ENCODE data around the gene FAM193A. TPM values are rescaled to one million over a fixed set of nuclear protein-coding genes. Genes with fewer than 3 reads are reported as not detected.
A peak's percentile ranks its signal among the peaks of the same experiment; 100 is the strongest.

The FAM193A gene
- total and polyA plus RNA-seq, 11 donors, result 9.7 to 21.0 (median 16.3) TPM

DNA sequence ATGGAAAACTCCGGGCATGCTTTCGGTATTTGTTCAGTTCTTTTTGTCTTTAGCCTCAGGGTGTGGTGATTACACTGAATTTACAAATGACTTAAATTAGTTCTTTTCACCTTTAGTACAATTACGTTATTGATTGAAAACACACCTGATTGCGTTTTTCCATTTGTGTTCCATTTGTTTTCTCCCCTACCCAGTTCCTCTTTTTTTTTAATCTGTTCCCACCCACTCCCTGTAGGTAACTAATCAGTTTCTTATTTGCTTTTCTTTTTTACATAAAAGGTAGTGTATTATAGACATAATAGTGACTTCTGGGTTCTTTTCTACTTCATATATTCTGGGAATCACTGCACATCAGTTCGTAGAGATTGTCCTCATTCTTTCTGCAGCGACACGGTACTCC is 166.3 kb downstream of the FAM193A start:
- DNase-seq (no peak), ATAC-seq (no peak)
- no peak overlapping the region for H3K4me3 ChIP-seq
- no peaks in the 10 kb centered on the region for H3K9me3 ChIP-seq
- no peak overlapping the region for H3K27ac ChIP-seq
- 83 to 96% (median 89%) methylated on average over 7 of the region's 7 CpGs for WGBS, 4 donors
- H3K36me3 ChIP-seq, result peaks cover 2 to 98% (median 90%) of the 10 kb centered on the region in 9 donors
- no peaks in the 10 kb centered on the region for H3K27me3 ChIP-seq
- no peak for TF ChIP-seq POLR2A (IDR thresholded peaks at IDR 0.05)
- TF ChIP-seq, protein P1, sequence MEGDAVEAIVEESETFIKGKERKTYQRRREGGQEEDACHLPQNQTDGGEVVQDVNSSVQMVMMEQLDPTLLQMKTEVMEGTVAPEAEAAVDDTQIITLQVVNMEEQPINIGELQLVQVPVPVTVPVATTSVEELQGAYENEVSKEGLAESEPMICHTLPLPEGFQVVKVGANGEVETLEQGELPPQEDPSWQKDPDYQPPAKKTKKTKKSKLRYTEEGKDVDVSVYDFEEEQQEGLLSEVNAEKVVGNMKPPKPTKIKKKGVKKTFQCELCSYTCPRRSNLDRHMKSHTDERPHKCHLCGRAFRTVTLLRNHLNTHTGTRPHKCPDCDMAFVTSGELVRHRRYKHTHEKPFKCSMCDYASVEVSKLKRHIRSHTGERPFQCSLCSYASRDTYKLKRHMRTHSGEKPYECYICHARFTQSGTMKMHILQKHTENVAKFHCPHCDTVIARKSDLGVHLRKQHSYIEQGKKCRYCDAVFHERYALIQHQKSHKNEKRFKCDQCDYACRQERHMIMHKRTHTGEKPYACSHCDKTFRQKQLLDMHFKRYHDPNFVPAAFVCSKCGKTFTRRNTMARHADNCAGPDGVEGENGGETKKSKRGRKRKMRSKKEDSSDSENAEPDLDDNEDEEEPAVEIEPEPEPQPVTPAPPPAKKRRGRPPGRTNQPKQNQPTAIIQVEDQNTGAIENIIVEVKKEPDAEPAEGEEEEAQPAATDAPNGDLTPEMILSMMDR (IDR thresholded peaks at IDR 0.05), result no peak
- intact Hi-C loops (cut with DNase I), result no loop called here
- no peaks in the 10 kb centered on the region for H3K4me1 ChIP-seq

DNA sequence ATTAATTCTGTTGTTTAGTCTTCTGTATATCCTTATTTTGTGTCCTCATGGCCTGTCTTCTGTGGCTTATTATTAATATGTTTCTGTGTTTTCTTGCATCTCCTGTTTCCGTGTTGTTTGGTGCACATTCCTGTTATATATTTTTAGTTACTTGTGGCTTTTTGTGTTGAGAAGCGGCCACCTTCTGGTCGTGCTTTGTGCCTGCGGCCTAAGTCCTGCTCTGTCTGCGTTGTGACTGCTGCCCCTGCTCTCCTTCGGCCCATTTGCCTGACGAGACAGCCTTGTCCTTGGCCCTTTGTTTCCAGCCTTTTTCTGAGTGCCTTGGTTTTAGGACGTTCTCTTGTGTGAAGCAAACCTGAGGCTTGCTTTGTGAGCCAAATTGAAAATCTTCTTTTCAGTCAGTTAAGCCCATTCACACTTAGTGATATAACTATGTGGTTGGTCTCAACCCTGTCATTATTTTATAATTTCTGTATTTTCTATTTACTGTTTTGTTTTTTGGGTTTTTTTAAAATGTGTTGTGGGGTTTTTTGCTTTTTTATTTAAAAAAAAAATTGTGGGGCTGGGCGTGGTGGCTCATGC is 175.9 kb downstream of the FAM193A start:
- peaks cover 5 to 30% (median 20%) of the 10 kb centered on the region in 12 donors for H3K4me1 ChIP-seq
- H3K27me3 ChIP-seq, result no peaks in the 10 kb centered on the region
- 83 to 91% (median 88%) methylated on average over 9 of the region's 9 CpGs for WGBS, 4 donors
- TF ChIP-seq, protein P1 (IDR thresholded peaks at IDR 0.05), result no peak
- no peak for TF ChIP-seq POLR2A (IDR thresholded peaks at IDR 0.05)
- peaks cover 0 to 45% (median 35%) of the 10 kb centered on the region in 9 donors for H3K36me3 ChIP-seq
- H3K27ac ChIP-seq, result no peak overlapping the region
- no peak for ATAC-seq
- intact Hi-C loops (cut with DNase I), result no loop called here
- DNase-seq, result no peak
- H3K9me3 ChIP-seq, result no peaks in the 10 kb centered on the region
- no peak overlapping the region for H3K4me3 ChIP-seq

DNA sequence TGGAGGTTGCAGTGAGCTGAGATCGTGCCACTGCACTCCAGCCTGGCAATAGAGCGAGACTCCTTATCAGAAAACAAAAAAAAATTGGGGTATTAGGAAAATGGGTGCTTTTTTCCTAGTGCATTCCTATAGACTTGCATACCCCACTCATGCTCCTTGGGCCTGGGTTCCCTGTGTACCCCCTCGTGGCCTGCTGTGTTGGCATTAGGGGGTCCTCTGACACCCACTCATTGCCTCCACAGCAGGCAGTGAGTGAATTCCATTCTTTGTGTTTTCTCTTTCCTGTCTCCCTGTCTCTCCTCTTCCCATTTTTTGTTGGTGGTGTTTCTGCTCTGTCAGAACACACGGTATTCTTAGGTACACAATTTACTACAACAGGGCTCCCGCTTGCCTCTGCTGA is 176.9 kb downstream of the FAM193A start:
- intact Hi-C loops (cut with DNase I), result no loop called here
- TF ChIP-seq, protein P1 (IDR thresholded peaks at IDR 0.05), result no peak
- no peak for TF ChIP-seq POLR2A (IDR thresholded peaks at IDR 0.05)
- H3K36me3 ChIP-seq, result peaks cover 0 to 46% (median 35%) of the 10 kb centered on the region in 9 donors
- 84 to 90% (median 89%) methylated on average over 5 of the region's 5 CpGs for WGBS, 4 donors
- peaks cover 5 to 30% (median 20%) of the 10 kb centered on the region in 12 donors for H3K4me1 ChIP-seq
- DNase-seq (no peak), ATAC-seq (no peak)
- H3K27me3 ChIP-seq, result no peaks in the 10 kb centered on the region
- H3K9me3 ChIP-seq, result no peaks in the 10 kb centered on the region
- no peak overlapping the region for H3K4me3 ChIP-seq
- H3K27ac ChIP-seq, result peak overlapping the region; percentile 45 to 83 (median 68)

DNA sequence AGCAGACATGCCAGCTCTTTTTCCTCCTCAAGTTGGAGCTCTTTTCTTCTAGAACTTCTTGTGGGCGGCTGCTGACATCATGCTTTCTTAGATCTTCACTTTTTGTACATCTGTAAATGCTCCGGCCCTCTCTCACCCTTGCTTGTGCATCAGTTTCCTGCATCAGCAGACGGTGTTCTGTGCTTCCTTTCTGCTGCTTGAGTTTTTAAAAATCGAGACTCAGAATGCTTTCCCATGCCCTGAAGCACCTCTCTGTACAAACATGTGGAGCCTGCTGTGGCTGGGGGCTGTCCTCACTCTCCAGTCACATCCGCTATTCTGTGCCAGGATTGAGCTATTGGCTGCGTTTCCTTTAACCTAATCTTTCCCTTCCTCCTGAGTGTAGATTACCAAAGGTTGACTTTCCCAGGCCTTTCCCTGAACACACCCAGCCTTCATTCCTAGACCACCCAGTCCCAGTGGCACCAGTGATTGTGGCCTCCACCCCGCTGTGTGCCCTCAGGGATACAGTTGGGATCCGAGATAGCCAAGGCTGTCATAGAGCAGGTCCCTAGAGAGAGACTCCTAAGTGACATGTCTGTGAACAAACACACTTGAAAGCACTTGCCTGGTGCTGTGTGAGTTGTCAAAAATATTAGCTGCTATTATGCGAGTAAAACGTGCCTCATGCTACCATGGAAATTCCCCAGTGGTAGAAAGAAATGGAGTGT is 177.8 kb downstream of the FAM193A start:
- H3K27ac ChIP-seq, result peak overlapping the region; percentile 47 to 83 (median 68)
- no peaks in the 10 kb centered on the region for H3K9me3 ChIP-seq
- H3K4me3 ChIP-seq, result peak overlapping the region in 1 of 12 donors; percentile 5
- 18 to 34% (median 27%) methylated on average over 10 of the region's 10 CpGs for WGBS, 4 donors
- TF ChIP-seq, protein P1 (IDR thresholded peaks at IDR 0.05), result peak in 3 of 12 donors; percentile 1 to 22 (median 19)
- no peak for TF ChIP-seq POLR2A (IDR thresholded peaks at IDR 0.05)
- ATAC-seq, result peak; percentile 85 to 93 (median 88)
- DNase-seq, result peak in 4 of 5 donors; percentile 42 to 71 (median 56)
- intact Hi-C loops (cut with DNase I), result no loop called here
- H3K27me3 ChIP-seq, result no peaks in the 10 kb centered on the region
- peaks cover 0 to 47% (median 39%) of the 10 kb centered on the region in 9 donors for H3K36me3 ChIP-seq
- H3K4me1 ChIP-seq, result peaks cover 5 to 30% (median 20%) of the 10 kb centered on the region in 12 donors
